HepG2 (cell line): ENCODE measurements around the gene CETN2. TPM values are rescaled to one million over a fixed set of nuclear protein-coding genes. Genes with fewer than 3 reads are reported as not detected.

Source experiments
- AHR ChIP-seq: IDR thresholded peaks from 2 replicates; pipeline ENCODE4 v1.6.1; 2018; ENCODE audit warnings: missing genetic modification reagents, missing compliant biosample characterization
- BORCS8-MEF2B ChIP-seq: sonication (generic); formaldehyde crosslinking; IDR thresholded peaks from 2 replicates; pipeline ENCODE4 v1.8.0; 2022; ENCODE audit warnings: mild to moderate bottlenecking, missing genetic modification reagents
- DR1 ChIP-seq: sonication (generic); formaldehyde crosslinking; IDR thresholded peaks from 2 replicates; pipeline ENCODE4 v1.8.0; 2021; ENCODE audit warnings: mild to moderate bottlenecking, missing genetic modification reagents, inconsistent platforms
- ETV6 ChIP-seq: sonication (generic); formaldehyde crosslinking; conservative IDR thresholded peaks from 2 replicates; pipeline ENCODE4 v1.4.0; 2020; ENCODE audit warnings: missing genetic modification reagents
- HOMEZ ChIP-seq: IDR thresholded peaks from 2 replicates; pipeline ENCODE4 v1.6.1; 2016; ENCODE audit warnings: low read depth
- KLF16 ChIP-seq, 2 experiments: sonication (generic) in 1 of 2; formaldehyde crosslinking in 1 of 2; IDR thresholded peaks; 2 replicates each; pipeline versions ENCODE4 v1.6.1 to v1.8.0; 2016 to 2023; ENCODE audit warnings: missing genetic modification reagents in 2 of 2, missing compliant biosample characterization in 1 of 2
- MED1 ChIP-seq: sonication (generic); formaldehyde crosslinking; IDR thresholded peaks from 2 replicates; pipeline ENCODE4 v1.4.0; 2020; ENCODE audit warnings: missing genetic modification reagents
- NFIB ChIP-seq: sonication (generic); formaldehyde crosslinking; IDR thresholded peaks from 2 replicates; pipeline ENCODE4 v1.9.0; 2021; ENCODE audit warnings: missing genetic modification reagents, mild to moderate bottlenecking, borderline replicate concordance
- NFYB ChIP-seq: sonication (generic); formaldehyde crosslinking; IDR thresholded peaks from 2 replicates; pipeline ENCODE4 v1.4.0; 2020; ENCODE audit warnings: missing genetic modification reagents
- RAD21 ChIP-seq: fragments of 450-650 bp; formaldehyde crosslinking; IDR thresholded peaks from 2 replicates; pipeline ENCODE4 v1.5.0; 2020; ENCODE audit warnings: mild to moderate bottlenecking
- STAG1 ChIP-seq: sonication (generic); formaldehyde crosslinking; IDR thresholded peaks from 2 replicates; pipeline ENCODE4 v1.4.0; 2020; ENCODE audit warnings: missing genetic modification reagents
- TFDP2 ChIP-seq: sonication (generic); formaldehyde crosslinking; IDR thresholded peaks from 2 replicates; pipeline ENCODE4 v1.4.0; 2020; ENCODE audit warnings: missing genetic modification reagents
- ZBTB46 ChIP-seq: sonication (generic); formaldehyde crosslinking; IDR thresholded peaks from 2 replicates; pipeline ENCODE4 v1.4.0; 2020; ENCODE audit warnings: mild to moderate bottlenecking, missing genetic modification reagents, borderline replicate concordance
- ZIK1 ChIP-seq: sonication (generic); formaldehyde crosslinking; IDR thresholded peaks from 2 replicates; pipeline ENCODE4 v1.5.0; 2020; ENCODE audit warnings: mild to moderate bottlenecking, low read depth, missing genetic modification reagents, borderline replicate concordance
- ZNF18 ChIP-seq: sonication (generic); formaldehyde crosslinking; IDR thresholded peaks from 2 replicates; pipeline ENCODE4 v1.8.0; 2022; ENCODE audit warnings: mild to moderate bottlenecking, missing genetic modification reagents; ENCODE audit not compliant: insufficient replicate concordance
- ZNF207 ChIP-seq: fragments of 450-650 bp; IDR thresholded peaks from 2 replicates; pipeline ENCODE4 v1.6.1; 2016; ENCODE audit warnings: antibody characterized with exemption, borderline replicate concordance
- ZNF225 ChIP-seq: sonication (generic); formaldehyde crosslinking; IDR thresholded peaks from 2 replicates; pipeline ENCODE4 v1.4.0; 2020; ENCODE audit warnings: mild to moderate bottlenecking, missing genetic modification reagents
- ZNF274 ChIP-seq: sonication (generic); formaldehyde crosslinking; IDR thresholded peaks from 2 replicates; pipeline ENCODE4 v1.5.1; 2020; ENCODE audit warnings: mild to moderate bottlenecking, missing genetic modification reagents
- ZNF329 ChIP-seq: sonication (generic); formaldehyde crosslinking; IDR thresholded peaks from 2 replicates; pipeline ENCODE4 v1.9.0; 2021; ENCODE audit warnings: low read depth, mild to moderate bottlenecking, missing genetic modification reagents
- ZNF354B ChIP-seq: sonication (generic); formaldehyde crosslinking; IDR thresholded peaks from 2 replicates; pipeline ENCODE4 v1.8.0; 2022; ENCODE audit warnings: mild to moderate bottlenecking, missing genetic modification reagents
- ZNF556 ChIP-seq: sonication (generic); formaldehyde crosslinking; IDR thresholded peaks from 2 replicates; pipeline ENCODE4 v1.4.0; 2020; ENCODE audit warnings: mild to moderate bottlenecking, missing genetic modification reagents, borderline replicate concordance
- ZNF639 ChIP-seq: conservative IDR thresholded peaks from 2 replicates; pipeline ENCODE4 v1.6.1; 2018; ENCODE audit warnings: missing genetic modification reagents
- polyA plus RNA-seq, 8 experiments: library from polyadenylated mRNA; depleted of rRNA in 3 of 8; stranded (reverse) in 7 of 8; unstranded in 1 of 8; fragments of >200 nt; fragmentation: Illumina TruSeq in 4 of 8; extraction: Trizol in 4 of 8; gene quantifications; 2 replicates each; pipeline versions ENCODE4 v1.2.1 to v1.2.3, GENCODE V29; 2011 to 2016; ENCODE audit warnings: low read depth in 4 of 8, missing spikeins in 1 of 8, mixed read lengths in 1 of 8; ENCODE audit not compliant: insufficient read depth in 1 of 8
- total RNA-seq, 5 experiments: library from RNA; depleted of rRNA; stranded (reverse); fragments of >200 nt; fragmentation: Illumina TruSeq; extraction: Trizol; gene quantifications; 2 replicates each; pipeline ENCODE4 v1.2.3, GENCODE V29; 2016; ENCODE audit warnings: low read depth in 1 of 5

The CETN2 gene
- total and polyA plus RNA-seq, 2 of the 13 experiments (the other 11 are each of a cell fraction or from before 2014, with no cell fraction given), result 17.2 to 85.4 TPM

GRCh38 chrX:152830312-152831305 lies at the start of gene CETN2, which contains the start of gene NSDHL (continued):
- TF ChIP-seq ZNF225 (CRISPR knock-in tag) (no peak), NFIB (CRISPR knock-in tag) (no peak), ZBTB46 (no peak), ETV6 (no peak), DR1 (CRISPR knock-in tag) (peak; percentile 58; the same call in 1 of the 2 replicates), ZNF354B (no peak), ZNF329 (CRISPR knock-in tag) (no peak), ZNF556 (CRISPR knock-in tag) (peak; percentile 39; the same call in 1 of the 2 replicates), ZNF639 (no peak), NFYB (peak; percentile 95), ZNF207 (no peak), KLF16 (CRISPR knock-in tag; IDR thresholded peaks at IDR 0.05) (peak in 1 of 2 experiments; percentile 11; a peak in 1 of 4 replicates), STAG1 (CRISPR knock-in tag) (no peak), ZIK1 (CRISPR knock-in tag) (no peak), HOMEZ (CRISPR knock-in tag) (peak; percentile 69; the same call in 1 of the 2 replicates), ZNF274 (CRISPR knock-in tag) (no peak), MED1 (peak; percentile 32; the same call in 1 of the 2 replicates), RAD21 (CRISPR knock-in tag) (no peak), AHR (no peak), BORCS8-MEF2B (peak; percentile 32; the same call in 1 of the 2 replicates), ZNF18 (CRISPR knock-in tag) (no peak), TFDP2 (CRISPR knock-in tag) (peak; percentile 30; the same call in 1 of the 2 replicates)
